DND-41 (cell line): ENCODE measurements around the gene CRYBG1.

ENCODE experiments used
- CTCF ChIP-seq: IDR thresholded peaks from 2 replicates; pipeline ENCODE4 v1.5.1; 2012; ENCODE audit warnings: borderline replicate concordance, low read length, moderate library complexity, mild to moderate bottlenecking; ENCODE audit not compliant: poor library complexity, severe bottlenecking; ENCODE audit errors: extremely low read depth
- EZH2 ChIP-seq: IDR thresholded peaks from 3 replicates; pipeline ENCODE4 v1.6.1; 2012; ENCODE audit warnings: borderline replicate concordance, low read depth, mild to moderate bottlenecking, moderate library complexity, low read length, inconsistent platforms; ENCODE audit not compliant: severe bottlenecking

GRCh38 chr6:106546261-106546690 lies 185.8 kb downstream of the CRYBG1 start:
- TF ChIP-seq CTCF: no peak
- TF ChIP-seq EZH2: no peak
